ENCODE results near the gene PEPD. TPM values are rescaled to one million over a fixed set of nuclear protein-coding genes. Genes with fewer than 3 reads are reported as not detected.

Gene PEPD
- total and polyA plus RNA-seq, 2 donors (not counting 3 experiments of a cell fraction or from before 2014, with no cell fraction given), result 73.7 to 126 TPM

- Histone ChIP-seq H3K27ac (ENCODE audit: insufficient read depth, low read depth, low read length) (no peak overlapping the region), H3K4me2 (ENCODE audit: insufficient read depth, low read length) (no peak overlapping the region), H3K79me2 (ENCODE audit: control insufficient read depth, insufficient read depth, low read length) (no peaks in the 10 kb centered on the region), H3K36me3 (ENCODE audit: control insufficient read depth in 2 of 2, extremely low read depth in 1 of 2, insufficient read depth in 2 of 2, low read length in 2 of 2) (peaks cover 0 to 4% of the 10 kb centered on the region in 2 experiments), H3K9me3 (replicated peaks; ENCODE audit: control insufficient read depth, insufficient read depth, low read length) (no peaks in the 10 kb centered on the region), H3K4me3 (replicated peaks in 1 of 3; ENCODE audit: insufficient read depth in 1 of 3, low read depth in 1 of 3, low read length in 3 of 3) (no peak overlapping the region), H4K20me1 (replicated peaks; ENCODE audit: control insufficient read depth, extremely low read depth, insufficient read depth, low read length) (no peaks in the 10 kb centered on the region), H3K4me1 (ENCODE audit: control insufficient read depth, extremely low read depth, insufficient read depth, low read length) (no peaks in the 10 kb centered on the region), H2AFZ (ENCODE audit: low read depth, low read length) (no peak overlapping the region), H3K9me1 (replicated peaks; ENCODE audit: control insufficient read depth, extremely low read depth, insufficient read depth, low read length) (no peaks in the 10 kb centered on the region), H3K9ac (replicated peaks; ENCODE audit: extremely low read depth, insufficient read depth, low read length) (no peak overlapping the region), H3K27me3 (ENCODE audit: control insufficient read depth in 2 of 2, insufficient read depth in 2 of 2, low read length in 2 of 2) (no peaks in the 10 kb centered on the region)
- CTCF ChIA-PET, result no interaction called here
- intact Hi-C loops (cut with micrococcal nuclease), result no loop called here
- BruUV-seq (replicated peaks), result no TSS peak
- DNase-seq (ENCODE audit: low read depth, low spot score), result no peak
- dilution Hi-C loops (cut with MboI; ENCODE audit: extremely low pct_ligation_motif_present, low sequenced_read_pairs), result no loop called here
- POLR2A ChIA-PET, result no interaction called here
- no peak for FAIRE-seq
- TF ChIP-seq JUN (IDR thresholded peaks at IDR 0.05; ENCODE audit: borderline replicate concordance, insufficient read depth, insufficient read length, low read depth), result no peak
- TF ChIP-seq, protein P1, sequence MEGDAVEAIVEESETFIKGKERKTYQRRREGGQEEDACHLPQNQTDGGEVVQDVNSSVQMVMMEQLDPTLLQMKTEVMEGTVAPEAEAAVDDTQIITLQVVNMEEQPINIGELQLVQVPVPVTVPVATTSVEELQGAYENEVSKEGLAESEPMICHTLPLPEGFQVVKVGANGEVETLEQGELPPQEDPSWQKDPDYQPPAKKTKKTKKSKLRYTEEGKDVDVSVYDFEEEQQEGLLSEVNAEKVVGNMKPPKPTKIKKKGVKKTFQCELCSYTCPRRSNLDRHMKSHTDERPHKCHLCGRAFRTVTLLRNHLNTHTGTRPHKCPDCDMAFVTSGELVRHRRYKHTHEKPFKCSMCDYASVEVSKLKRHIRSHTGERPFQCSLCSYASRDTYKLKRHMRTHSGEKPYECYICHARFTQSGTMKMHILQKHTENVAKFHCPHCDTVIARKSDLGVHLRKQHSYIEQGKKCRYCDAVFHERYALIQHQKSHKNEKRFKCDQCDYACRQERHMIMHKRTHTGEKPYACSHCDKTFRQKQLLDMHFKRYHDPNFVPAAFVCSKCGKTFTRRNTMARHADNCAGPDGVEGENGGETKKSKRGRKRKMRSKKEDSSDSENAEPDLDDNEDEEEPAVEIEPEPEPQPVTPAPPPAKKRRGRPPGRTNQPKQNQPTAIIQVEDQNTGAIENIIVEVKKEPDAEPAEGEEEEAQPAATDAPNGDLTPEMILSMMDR (IDR thresholded peaks at IDR 0.05; ENCODE audit: extremely low read depth in 1 of 2, insufficient read depth in 1 of 2, low read depth in 1 of 2, low read length in 2 of 2), result no peak
- no peak for TF ChIP-seq FOS (IDR thresholded peaks at IDR 0.05; ENCODE audit: borderline replicate concordance, insufficient read depth, low read length)
- no peak for TF ChIP-seq GATA2 (IDR thresholded peaks at IDR 0.05; ENCODE audit: insufficient read depth, insufficient read length, low read depth, low read length)
- TF ChIP-seq POLR2AphosphoS5 (IDR thresholded peaks at IDR 0.05; ENCODE audit: insufficient read depth, low read depth, low read length), result no peak
- TF ChIP-seq, protein P2, sequence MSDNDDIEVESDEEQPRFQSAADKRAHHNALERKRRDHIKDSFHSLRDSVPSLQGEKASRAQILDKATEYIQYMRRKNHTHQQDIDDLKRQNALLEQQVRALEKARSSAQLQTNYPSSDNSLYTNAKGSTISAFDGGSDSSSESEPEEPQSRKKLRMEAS (IDR thresholded peaks at IDR 0.05; ENCODE audit: insufficient read depth, insufficient read length), result no peak
- no peak for TF ChIP-seq POLR2A (IDR thresholded peaks at IDR 0.05; ENCODE audit: low read depth, low read length)
- no peak for TF ChIP-seq MYC (IDR thresholded peaks at IDR 0.05; ENCODE audit: low read depth, low read length)
- TF ChIP-seq EZH2 (IDR thresholded peaks at IDR 0.05; ENCODE audit: borderline replicate concordance, low read depth, low read length, severe bottlenecking), result no peak
Measured at GRCh38 chr19:33465371-33465770, 56.2 kb downstream of the PEPD start.
